ENCODE data around the gene KIF1A. TPM values are rescaled to one million over a fixed set of nuclear protein-coding genes. Genes with fewer than 3 reads are reported as not detected.

KIF1A gene
- total RNA-seq, 1 donor from 2014 or later: 29.9 TPM

- Mint-ChIP-seq H3K4me1 (peaks cover 1% of the 10 kb centered on the region), H3K27ac (peak overlapping the region; percentile 76), H3K9me3 (peaks cover 12% of the 10 kb centered on the region), H3K27me3 (ENCODE audit: insufficient read depth, low read depth) (peaks cover 7% of the 10 kb centered on the region), H3K36me3 (no peaks in the 10 kb centered on the region), H3K4me3 (peak overlapping the region; percentile 33)
- H3K27ac ChIP-seq: no peak overlapping the region
- H3K27me3 ChIP-seq: no peaks in the 10 kb centered on the region
- H3K9me3 ChIP-seq (ENCODE audit: low read depth): no peaks in the 10 kb centered on the region
- TF ChIP-seq EZH2phosphoT487 (IDR thresholded peaks at IDR 0.05): no peak
- no peak for TF ChIP-seq EZH2 (IDR thresholded peaks at IDR 0.05)
- TF ChIP-seq CTCF (IDR thresholded peaks at IDR 0.05): no peak
- H3K79me2 ChIP-seq (ENCODE audit: low read depth): no peaks in the 10 kb centered on the region
- H3K36me3 ChIP-seq: no peaks in the 10 kb centered on the region
- H3K4me1 ChIP-seq: peaks cover 3% of the 10 kb centered on the region
- no peaks in the 10 kb centered on the region for H4K20me1 ChIP-seq (ENCODE audit: low read depth)
- no peak for DNase-seq (ENCODE audit: low spot score)
- H3F3A ChIP-seq (ENCODE audit: low read depth): peaks cover 3% of the 10 kb centered on the region
- no peak overlapping the region for H3K9ac ChIP-seq
- no peak overlapping the region for H2AFZ ChIP-seq (replicated peaks)
- H3K4me3 ChIP-seq: no peak overlapping the region
- no peak overlapping the region for H3K4me2 ChIP-seq
These were observed 37.3 kb upstream of the KIF1A start for GRCh38 chr2:240857039-240858008.

- peaks cover 7% of the 10 kb centered on the region for H3K27me3 Mint-ChIP-seq (ENCODE audit: insufficient read depth, low read depth)
- Histone ChIP-seq H3K79me2 (ENCODE audit: low read depth) (no peaks in the 10 kb centered on the region), H3K27ac (no peak overlapping the region), H3K4me3 (no peak overlapping the region), H3K4me2 (no peak overlapping the region), H3K9ac (no peak overlapping the region), H3K27me3 (no peaks in the 10 kb centered on the region), H3K36me3 (no peaks in the 10 kb centered on the region), H2AFZ (replicated peaks) (no peak overlapping the region), H4K20me1 (ENCODE audit: low read depth) (no peaks in the 10 kb centered on the region), H3K4me1 (peaks cover 12% of the 10 kb centered on the region), H3K9me3 (ENCODE audit: low read depth) (no peaks in the 10 kb centered on the region), H3F3A (ENCODE audit: low read depth) (peaks cover 13% of the 10 kb centered on the region)
- no peak overlapping the region for H3K27ac Mint-ChIP-seq
- H3K4me1 Mint-ChIP-seq: peaks cover 10% of the 10 kb centered on the region
- peaks cover 12% of the 10 kb centered on the region for H3K9me3 Mint-ChIP-seq
- TF ChIP-seq EZH2 (IDR thresholded peaks at IDR 0.05) (no peak), CTCF (IDR thresholded peaks at IDR 0.05) (peak; percentile 46), EZH2phosphoT487 (IDR thresholded peaks at IDR 0.05) (no peak)
- H3K36me3 Mint-ChIP-seq: no peaks in the 10 kb centered on the region
- no peak overlapping the region for H3K4me3 Mint-ChIP-seq
- DNase-seq (ENCODE audit: low spot score): peak; percentile 46
These were observed 36.3 kb upstream of the KIF1A start for GRCh38 chr2:240856151-240856980.

GRCh38 chr2:240855670-240856069 lies 35.7 kb upstream of the KIF1A start:
- H3K9me3 Mint-ChIP-seq: peaks cover 12% of the 10 kb centered on the region
- H3K4me3 Mint-ChIP-seq: no peak overlapping the region
- no peak for TF ChIP-seq EZH2phosphoT487 (IDR thresholded peaks at IDR 0.05)
- no peak for TF ChIP-seq CTCF (IDR thresholded peaks at IDR 0.05)
- TF ChIP-seq EZH2 (IDR thresholded peaks at IDR 0.05): no peak

More at GRCh38 chr2:240855670-240856069, 35.7 kb upstream of the KIF1A start:
- Mint-ChIP-seq H3K4me1 (peaks cover 10% of the 10 kb centered on the region), H3K27ac (no peak overlapping the region), H3K36me3 (no peaks in the 10 kb centered on the region), H3K27me3 (ENCODE audit: insufficient read depth, low read depth) (peaks cover 7% of the 10 kb centered on the region)
- Histone ChIP-seq H3K9me3 (ENCODE audit: low read depth) (no peaks in the 10 kb centered on the region), H3K9ac (no peak overlapping the region), H3K4me2 (no peak overlapping the region), H3K27ac (no peak overlapping the region), H3K4me1 (peaks cover 15% of the 10 kb centered on the region), H3K27me3 (no peaks in the 10 kb centered on the region), H3K4me3 (no peak overlapping the region), H2AFZ (replicated peaks) (no peak overlapping the region), H3K36me3 (no peaks in the 10 kb centered on the region), H4K20me1 (ENCODE audit: low read depth) (peaks cover 5% of the 10 kb centered on the region), H3F3A (ENCODE audit: low read depth) (peaks cover 18% of the 10 kb centered on the region), H3K79me2 (ENCODE audit: low read depth) (no peaks in the 10 kb centered on the region)
- DNase-seq (ENCODE audit: low spot score): no peak
